Measurements from ENCODE around the gene CBLB.
A peak's percentile ranks its signal among the peaks of the same experiment; 100 is the strongest.
"Not testable (repeated sequence)": the region's sequence is repeated elsewhere in the genome, so short reads cannot be mapped to it uniquely, and the experiment has no call there.

CBLB gene

GRCh38 chr3:105729667-105730066 is 139.1 kb downstream of the CBLB start:
- TF ChIP-seq CTCF (IDR thresholded peaks at IDR 0.05; ENCODE audit: borderline replicate concordance, control extremely low read depth, extremely low read depth, insufficient read depth, missing control alignments) = no peak
- DNase-seq (ENCODE audit: low spot score) = no peak
- in situ Hi-C loops (cut with MboI; ENCODE audit: low sequenced_read_pairs, unreplicated experiment) = no loop called here

- DNase-seq (ENCODE audit: low spot score) = no peak
- in situ Hi-C loops (cut with MboI; ENCODE audit: low sequenced_read_pairs, unreplicated experiment) = no loop called here
- TF ChIP-seq CTCF (IDR thresholded peaks at IDR 0.05; ENCODE audit: borderline replicate concordance, control extremely low read depth, extremely low read depth, insufficient read depth, missing control alignments) = no peak
Measured at GRCh38 chr3:105728771-105729312, 140.0 kb downstream of the CBLB start.

- DNase-seq (ENCODE audit: low spot score); in situ Hi-C loops (cut with MboI; ENCODE audit: low sequenced_read_pairs, unreplicated experiment): not testable (repeated sequence)
Measured at GRCh38 chr3:105727036-105727435, 141.8 kb downstream of the CBLB start.

GRCh38 chr3:105722943-105723556 is 145.8 kb downstream of the CBLB start:
- no peak for TF ChIP-seq CTCF (IDR thresholded peaks at IDR 0.05; ENCODE audit: borderline replicate concordance, control extremely low read depth, extremely low read depth, insufficient read depth, missing control alignments)
- DNase-seq (ENCODE audit: low spot score) = peak; percentile 54
- in situ Hi-C loops (cut with MboI; ENCODE audit: low sequenced_read_pairs, unreplicated experiment) = no loop called here

- no peak for TF ChIP-seq CTCF (IDR thresholded peaks at IDR 0.05; ENCODE audit: borderline replicate concordance, control extremely low read depth, extremely low read depth, insufficient read depth, missing control alignments)
Measured at GRCh38 chr3:105719791-105720190, 149.0 kb downstream of the CBLB start.

GRCh38 chr3:105715372-105715771 is 153.4 kb downstream of the CBLB start:
- DNase-seq (ENCODE audit: low spot score) = no peak
- in situ Hi-C loops (cut with MboI; ENCODE audit: low sequenced_read_pairs, unreplicated experiment) = no loop called here
- no peak for TF ChIP-seq CTCF (IDR thresholded peaks at IDR 0.05; ENCODE audit: borderline replicate concordance, control extremely low read depth, extremely low read depth, insufficient read depth, missing control alignments)

More at GRCh38 chr3:105719791-105720190, 149.0 kb downstream of the CBLB start:
- DNase-seq (ENCODE audit: low spot score) = no peak
- in situ Hi-C loops (cut with MboI; ENCODE audit: low sequenced_read_pairs, unreplicated experiment) = no loop called here

- in situ Hi-C loops (cut with MboI; ENCODE audit: low sequenced_read_pairs, unreplicated experiment) = no loop called here
- no peak for DNase-seq (ENCODE audit: low spot score)
Measured at GRCh38 chr3:105714453-105714852, 154.4 kb downstream of the CBLB start.

More at GRCh38 chr3:105714453-105714852, 154.4 kb downstream of the CBLB start:
- TF ChIP-seq CTCF (IDR thresholded peaks at IDR 0.05; ENCODE audit: borderline replicate concordance, control extremely low read depth, extremely low read depth, insufficient read depth, missing control alignments) = no peak
